Measurements from ENCODE around the gene HSFX2.
"Not testable (repeated sequence)": the region's sequence is repeated elsewhere in the genome, so short reads cannot be mapped to it uniquely, and the experiment has no call there.

HSFX2 gene

DNA sequence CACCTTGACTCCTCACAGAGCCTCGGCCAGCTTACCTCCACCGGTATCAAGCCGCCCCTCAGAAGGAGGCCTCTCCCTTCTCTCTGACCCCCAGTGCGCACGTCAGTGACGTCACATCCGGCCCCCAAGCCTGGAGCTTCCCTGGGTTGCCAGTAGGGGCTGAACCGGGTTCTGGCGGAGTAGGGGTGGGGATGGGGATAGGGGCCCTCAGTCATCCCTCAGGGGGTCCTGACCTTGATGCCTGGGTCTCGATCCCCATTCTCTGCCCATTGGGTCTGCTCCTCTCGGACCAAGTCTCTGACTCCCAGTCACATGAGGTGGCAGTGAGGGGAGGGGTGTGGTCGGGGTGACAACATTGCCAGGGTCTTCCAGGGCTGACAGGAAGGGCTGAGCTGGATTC is 7.8 kb downstream of the HSFX2 start, which contains the start of gene MAGEA9B:
Gene MAGEA9B (minus strand): TSS at position 101 of the 400 bp plus-strand sequence. CDS start 4,280 bp downstream, outside the sequence.
- DNase-seq = not testable (repeated sequence)

- not testable (repeated sequence) for DNase-seq
Observed at GRCh38 chrX:149585631-149586030, 9.5 kb downstream of the HSFX2 start.

DNA sequence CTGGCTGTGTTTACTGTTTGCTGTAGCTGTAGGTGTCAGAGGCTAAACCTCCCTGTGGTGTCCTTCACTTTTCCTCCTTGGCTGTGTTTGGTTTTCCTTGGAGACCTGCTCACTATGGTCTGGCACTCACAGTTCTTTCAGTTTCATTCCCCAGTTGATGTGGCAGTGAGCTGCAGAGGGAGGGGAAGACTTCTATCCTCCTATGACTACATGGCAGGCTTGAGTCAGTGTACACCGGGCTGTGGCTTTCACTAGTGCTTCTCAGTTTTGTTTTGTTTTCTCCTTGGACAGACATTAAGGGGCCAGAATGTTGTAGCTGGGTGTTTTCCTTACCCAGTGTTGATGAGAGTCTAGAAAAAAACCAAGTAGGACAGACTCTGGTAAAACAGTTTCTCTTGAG is 21.7 kb downstream of the HSFX2 start:
- DNase-seq = not testable (repeated sequence)

DNA sequence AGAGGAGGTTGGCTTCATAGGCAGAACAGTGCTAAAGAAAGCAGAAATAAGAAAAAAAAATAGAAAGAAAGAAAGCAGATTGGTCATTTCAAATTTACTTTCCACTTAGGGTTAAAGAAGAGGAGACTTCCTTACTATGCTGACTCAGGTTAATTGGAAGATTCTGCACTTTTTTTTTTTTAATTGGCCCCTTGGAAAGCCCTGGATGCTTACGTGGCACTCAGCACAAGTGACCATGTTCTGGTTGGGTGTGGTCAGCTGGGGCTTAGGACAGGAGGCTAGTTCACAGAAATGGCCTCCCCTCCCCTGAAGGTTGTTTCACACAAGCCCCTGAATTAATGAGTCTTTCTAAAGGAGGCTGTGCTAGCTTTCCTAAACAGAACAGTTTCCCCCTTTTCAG is 22.4 kb downstream of the HSFX2 start:
- no peak for DNase-seq

DNA sequence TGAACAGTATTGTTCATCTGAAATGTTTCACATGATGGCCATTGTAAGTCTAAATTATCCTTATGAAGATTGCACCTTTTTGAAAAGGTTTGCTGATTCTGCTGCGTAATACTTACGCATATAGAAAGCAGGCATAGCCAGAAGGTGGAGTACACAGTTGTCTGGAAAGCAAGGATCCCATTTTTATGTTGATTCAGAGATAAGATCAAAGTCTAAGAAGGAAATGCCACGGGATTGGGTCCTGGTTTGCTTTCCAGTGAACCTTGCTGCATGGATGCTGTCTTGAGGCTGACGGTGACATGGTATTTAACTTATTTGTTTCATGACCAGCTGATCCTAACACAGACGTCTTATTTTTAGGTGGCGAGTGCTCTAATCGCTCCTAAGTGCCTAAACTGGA is 23.3 kb downstream of the HSFX2 start:
- DNase-seq = no peak

DNA sequence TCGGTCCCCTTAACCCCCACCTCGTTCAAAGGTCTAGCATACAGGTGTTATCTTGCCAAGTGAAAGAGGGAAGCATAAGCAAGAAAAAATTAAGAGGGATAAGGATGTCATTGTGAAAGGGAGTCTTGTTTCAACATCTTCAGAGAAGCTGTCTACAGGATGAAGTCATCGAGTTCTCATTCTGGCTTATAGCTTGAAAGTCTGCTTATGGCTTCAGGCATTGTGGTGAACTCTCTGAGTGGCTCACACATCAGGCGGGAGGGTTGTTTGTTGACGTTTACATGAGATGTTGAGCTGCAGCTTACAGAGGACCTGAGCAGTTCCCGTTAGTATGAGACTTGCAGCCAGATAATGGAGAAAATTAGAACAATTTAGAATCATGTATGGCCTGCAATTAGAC is 24.4 kb downstream of the HSFX2 start:
- DNase-seq = no peak

DNA sequence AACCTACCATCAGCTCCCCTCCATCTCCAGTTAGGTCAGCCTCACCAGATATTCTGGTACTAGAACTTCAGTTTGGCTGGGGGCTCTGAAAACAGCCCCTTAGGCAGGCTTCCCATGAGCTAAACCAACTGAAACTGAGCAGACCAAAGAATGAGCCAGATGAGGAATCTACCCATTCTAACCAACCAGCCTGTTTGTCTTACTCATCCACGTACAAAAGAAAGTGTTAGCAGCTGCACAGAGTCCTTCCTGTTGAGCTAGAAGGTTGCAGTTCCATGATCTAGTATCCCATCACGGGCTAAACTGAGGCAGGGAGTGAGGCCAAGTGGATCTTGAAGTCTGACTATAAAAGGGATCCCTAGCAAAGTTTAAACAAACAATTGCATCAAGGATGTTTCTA is 25.3 kb downstream of the HSFX2 start:
- DNase-seq = no peak

DNA sequence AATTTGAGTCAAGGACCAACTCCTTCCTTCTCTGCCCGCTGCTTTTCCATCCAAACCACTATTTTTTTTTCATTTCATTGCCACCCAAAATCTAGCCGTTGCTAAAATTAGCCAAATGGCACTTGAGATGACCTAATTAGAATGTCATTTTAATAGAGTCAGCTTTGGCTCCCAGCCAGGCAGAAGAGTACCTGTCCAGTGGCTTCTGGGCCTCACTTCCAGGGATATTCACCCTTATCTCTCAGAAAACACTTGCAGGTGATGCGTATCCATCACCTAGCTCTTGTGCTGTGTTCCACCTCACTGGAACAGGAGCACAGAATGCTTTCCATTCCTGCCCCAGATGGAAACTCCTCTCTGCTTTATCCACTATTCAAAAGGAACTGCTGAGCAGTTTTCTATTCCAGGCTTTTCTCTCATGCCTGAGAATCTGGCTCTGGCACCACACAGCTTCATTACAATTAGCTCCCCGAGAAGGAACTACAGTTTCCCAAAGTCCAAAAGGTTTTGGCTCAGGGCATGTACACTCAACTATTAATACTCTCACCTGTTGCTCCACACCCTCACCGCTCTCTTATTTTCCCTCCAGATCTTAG is 26.3 kb downstream of the HSFX2 start:
- no peak for DNase-seq

DNA sequence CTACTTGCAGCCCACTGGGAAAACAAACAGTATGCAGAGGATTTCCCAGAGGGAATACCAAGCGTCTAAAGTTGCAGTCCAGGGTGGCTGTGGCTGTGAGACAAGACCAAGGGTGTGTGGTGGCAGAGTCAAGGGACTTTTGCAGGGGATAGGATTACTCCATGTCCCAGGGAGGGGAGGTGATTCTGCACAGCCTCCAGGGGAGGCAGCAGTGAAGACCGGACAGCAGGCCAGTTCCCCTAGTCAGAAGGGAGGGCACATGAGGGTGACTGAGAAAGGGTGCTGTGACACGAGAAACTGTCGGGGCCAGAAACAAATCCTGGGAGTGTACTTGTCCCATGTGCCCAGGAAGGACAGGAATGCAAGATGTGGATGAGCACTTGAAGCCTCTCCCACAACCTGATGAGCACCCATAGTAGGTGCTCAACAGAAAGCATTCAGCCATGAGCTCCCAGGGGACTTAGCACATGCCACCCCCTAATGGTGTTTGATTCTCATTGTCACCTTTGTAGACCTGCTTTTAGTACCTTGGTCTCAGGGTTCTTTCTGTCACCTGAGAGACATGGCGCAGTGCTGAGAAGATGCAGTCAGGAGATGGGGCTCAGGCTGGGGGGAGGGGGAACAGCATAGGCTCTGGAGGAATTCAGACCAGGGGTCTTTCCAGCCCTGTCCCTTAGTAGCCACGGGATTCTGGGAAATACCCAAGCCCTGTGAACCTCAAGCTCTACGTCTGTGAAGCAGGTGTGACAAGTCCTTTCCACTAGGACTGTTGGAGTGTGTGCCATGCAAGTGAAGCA is 27.3 kb downstream of the HSFX2 start:
- no peak for DNase-seq

DNA sequence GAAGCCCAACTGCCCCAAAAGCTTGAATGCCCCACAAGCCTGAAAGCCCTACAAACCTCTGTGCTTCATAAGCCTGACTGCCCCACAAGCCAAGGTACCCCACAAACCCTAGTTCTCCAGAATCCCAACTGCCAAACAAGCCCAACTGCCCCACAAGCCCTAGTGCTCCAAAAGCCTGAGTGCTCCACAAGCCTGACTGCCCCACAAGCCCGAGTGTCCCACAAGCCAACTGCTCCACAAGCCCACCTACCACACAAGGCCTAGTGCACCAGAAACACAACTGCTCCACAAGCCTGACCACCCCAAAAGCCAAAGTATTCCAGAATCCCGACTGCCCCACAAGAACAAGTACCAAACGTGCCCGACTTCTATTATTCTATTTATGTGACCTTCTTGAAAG is 31.8 kb downstream of the HSFX2 start:
- no peak for DNase-seq

DNA sequence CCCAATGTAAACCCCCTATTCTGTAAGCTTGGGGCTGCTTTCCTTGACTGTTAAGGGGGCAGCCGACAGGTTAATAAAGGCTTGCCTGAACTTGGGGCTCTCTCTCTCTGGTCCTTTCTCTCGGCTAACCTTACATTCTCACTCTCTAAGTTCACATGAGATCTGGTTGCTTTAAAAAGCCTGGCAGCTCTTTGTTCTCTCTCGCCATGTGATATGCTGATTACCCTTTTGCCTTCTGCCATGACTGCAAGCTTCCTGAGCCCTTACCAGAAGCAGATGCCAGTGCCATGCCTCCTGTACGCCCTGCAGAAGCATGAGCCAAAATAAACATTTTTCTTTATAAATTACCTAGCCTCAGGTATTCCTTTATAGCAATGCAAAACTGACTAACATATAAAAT is 39.9 kb downstream of the HSFX2 start:
- DNase-seq = not testable (repeated sequence)

DNA sequence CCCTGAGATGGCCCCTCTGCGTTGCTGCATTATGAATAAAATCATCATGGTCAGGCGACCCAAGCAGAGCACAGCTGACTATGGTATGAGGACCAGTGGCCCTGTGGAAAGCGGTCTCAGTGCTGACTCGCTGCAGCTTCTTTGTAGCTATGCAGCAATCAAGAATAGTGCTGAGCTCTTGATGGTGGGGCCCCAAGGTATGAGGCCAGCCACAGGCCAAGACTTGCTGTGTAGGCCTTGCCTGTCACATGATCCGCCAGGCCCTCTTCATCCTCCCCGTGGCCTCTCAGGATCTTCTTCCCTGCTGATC is 43.2 kb downstream of the HSFX2 start:
- not testable (repeated sequence) for DNase-seq

DNA sequence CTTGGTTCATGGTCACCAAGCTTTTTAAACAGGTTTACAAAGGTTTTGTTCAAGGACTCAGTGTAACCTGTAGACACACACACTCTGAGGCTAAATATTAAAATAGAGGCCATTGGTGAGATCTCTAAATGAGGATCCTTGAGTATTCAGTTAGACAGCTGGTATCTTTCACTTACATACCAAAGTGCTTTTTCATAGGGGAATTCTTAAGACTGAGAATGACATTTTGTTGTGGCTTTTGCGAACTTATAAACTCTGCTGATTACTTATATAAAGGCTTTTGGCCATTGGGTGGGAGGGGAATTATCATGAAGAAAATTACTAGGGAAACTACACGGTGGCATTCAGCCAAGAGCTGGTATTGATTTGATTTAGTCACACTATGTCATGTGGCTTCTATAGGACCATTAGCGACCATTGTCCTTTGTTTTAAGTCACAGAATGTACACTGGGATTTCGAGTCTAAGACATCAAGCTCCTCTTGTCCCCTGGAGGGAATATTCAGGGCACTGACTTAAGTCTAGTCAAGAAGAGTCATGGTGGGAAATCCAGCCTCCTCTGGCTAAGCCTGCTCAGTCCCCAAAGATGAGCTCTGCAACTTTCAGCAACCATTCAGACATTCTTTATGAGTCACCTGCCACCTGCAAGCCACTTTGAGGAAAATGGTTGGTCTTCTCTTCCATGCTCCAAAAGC is 43.7 kb downstream of the HSFX2 start:
- not testable (repeated sequence) for DNase-seq

GRCh38 chrX:149550454-149550853 is 44.7 kb downstream of the HSFX2 start:
- DNase-seq = not testable (repeated sequence)

DNA sequence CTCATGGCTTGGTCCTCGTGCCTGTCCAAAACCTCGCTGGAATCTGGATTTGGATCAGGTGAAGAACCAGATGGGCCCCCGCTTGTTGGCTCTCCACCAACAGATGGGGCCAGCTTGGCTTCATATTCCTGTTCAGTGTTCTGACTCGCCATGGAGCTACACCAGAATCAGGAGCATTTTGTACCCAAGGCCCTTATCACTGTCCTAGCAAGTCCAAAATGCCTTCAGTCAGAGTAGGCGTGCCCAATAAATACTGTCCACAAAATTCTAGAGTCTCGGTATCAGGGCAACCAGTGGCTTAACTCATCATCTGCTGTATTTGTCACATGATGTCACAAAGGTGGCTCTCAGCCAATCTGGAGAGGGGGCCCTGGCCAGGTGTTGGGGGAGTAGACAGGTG is 45.4 kb downstream of the HSFX2 start, which contains the start of gene HSFX3:
Gene HSFX3 (minus strand): TSS at position 224 of the 400 bp plus-strand sequence. CDS start 72 bp downstream, at position 152.
- not testable (repeated sequence) for DNase-seq

DNA sequence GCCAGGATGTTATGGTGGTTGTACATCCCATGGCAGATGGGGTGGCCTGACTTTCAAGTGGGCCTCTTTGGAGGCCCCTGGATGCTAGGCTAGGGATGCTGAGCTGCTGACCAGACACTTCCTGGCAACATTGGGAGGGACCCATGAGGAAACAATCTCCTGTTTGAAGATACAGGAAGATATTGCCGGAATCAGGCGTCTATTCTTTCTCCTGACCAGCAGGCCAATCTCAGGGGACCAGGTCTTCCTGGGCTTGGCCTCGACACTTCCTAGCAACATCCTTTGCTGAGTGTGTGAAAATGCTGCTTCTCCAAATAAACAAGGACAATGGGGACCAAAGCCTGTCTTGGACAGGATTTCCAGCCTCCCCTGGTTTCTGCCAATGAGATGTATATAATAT is 47.3 kb downstream of the HSFX2 start:
- not testable (repeated sequence) for DNase-seq

DNA sequence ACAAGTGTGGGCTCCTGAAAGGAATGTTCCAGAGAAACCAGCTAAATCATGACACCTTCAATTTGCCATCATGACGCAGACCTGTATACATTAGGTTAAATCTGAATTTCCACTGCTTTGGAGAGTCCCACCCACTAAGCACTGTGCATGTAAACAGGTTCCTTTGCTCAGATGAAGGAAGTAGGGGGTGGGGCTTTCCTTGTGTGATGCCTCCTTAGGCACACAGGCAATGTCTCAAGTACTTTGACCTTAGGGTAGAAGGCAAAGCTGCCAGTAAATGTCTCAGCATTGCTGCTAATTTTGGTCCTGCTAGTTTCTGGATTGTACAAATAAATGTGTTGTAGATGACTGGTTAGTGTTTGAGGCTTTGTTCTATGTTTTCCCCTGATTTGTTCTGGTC is 48.2 kb downstream of the HSFX2 start:
- DNase-seq = not testable (repeated sequence)

- DNase-seq = not testable (repeated sequence)
Observed at GRCh38 chrX:149545545-149546543, 49.3 kb downstream of the HSFX2 start.
